Stimulated activated naive CD8-positive, alpha-beta T cell treated with anti-CD3 and anti-CD28 coated beads, Interleukin-15, amount 100 ng/mL, for 72 hours (primary cell): ENCODE data around the gene AMDHD1.

ENCODE experiments used
- ATAC-seq: fragments of 150-1000 bp; cut with Tn5 transposase; 2 replicates; pipeline ENCODE4 v1.10.0; 2021; ENCODE audit warnings: mild to moderate bottlenecking, moderate library complexity
- DNase-seq, 2 donors: peaks; one replicate each; pipeline ENCODE4 v3.0.0; 2021 to 2022
- H3K27ac Mint-ChIP-seq, 2 donors: one replicate each; pipeline ENCODE4 v1.8.0; 2022; ENCODE audit warnings: mild to moderate bottlenecking in 2 of 2, mixed read lengths in 2 of 2, moderate library complexity in 2 of 2
- H3K27me3 Mint-ChIP-seq: one replicate; pipeline ENCODE4 v1.8.0; 2022; ENCODE audit warnings: mixed read lengths
- H3K4me1 Mint-ChIP-seq: one replicate; pipeline ENCODE4 v1.8.0; 2022; ENCODE audit warnings: mild to moderate bottlenecking, mixed read lengths
- H3K4me3 Mint-ChIP-seq, 2 donors: one replicate each; pipeline ENCODE4 v1.8.0; 2022; ENCODE audit warnings: mild to moderate bottlenecking in 2 of 2, mixed read lengths in 2 of 2, moderate library complexity in 1 of 2
- H3K9me3 Mint-ChIP-seq, 2 donors: one replicate each; pipeline ENCODE4 v1.8.0; 2022; ENCODE audit warnings: mixed read lengths in 2 of 2

The AMDHD1 gene

GRCh38 chr12:95943330-95943842, at the start of gene AMDHD1:
Gene AMDHD1, plus strand, starts transcription at chr12:95943331. Its CDS starts 68 bp downstream, at chr12:95943399.
- DNase-seq, result peak; percentile 70 to 71
- H3K27ac Mint-ChIP-seq, result peak within 1 kb of the TSS; percentile 91 to 97
- peak; percentile 80 for ATAC-seq
- peak within 1 kb of the TSS; percentile 89 to 95 for H3K4me3 Mint-ChIP-seq
- peaks cover 10% of the 10 kb centered on the region for H3K4me1 Mint-ChIP-seq
- H3K9me3 Mint-ChIP-seq, result no peaks in the 10 kb centered on the region
- no peaks in the 10 kb centered on the region for H3K27me3 Mint-ChIP-seq

- H3K9me3 Mint-ChIP-seq, result no peaks in the 10 kb centered on the region
- H3K27ac Mint-ChIP-seq, result peak overlapping the region in 1 of 2 donors; percentile 43
- no peak for ATAC-seq
- no peaks in the 10 kb centered on the region for H3K4me1 Mint-ChIP-seq
- H3K27me3 Mint-ChIP-seq, result no peaks in the 10 kb centered on the region
- no peak overlapping the region for H3K4me3 Mint-ChIP-seq
- DNase-seq, result no peak
Observed at GRCh38 chr12:95896846-95897245, 46.3 kb upstream of the AMDHD1 start.

- Mint-ChIP-seq H3K27me3 (no peaks in the 10 kb centered on the region), H3K4me3 (no peak overlapping the region), H3K9me3 (no peaks in the 10 kb centered on the region), H3K27ac (no peak overlapping the region), H3K4me1 (no peaks in the 10 kb centered on the region)
- ATAC-seq, result no peak
- DNase-seq, result no peak
Observed at GRCh38 chr12:95898081-95898480, 45.0 kb upstream of the AMDHD1 start.

GRCh38 chr12:95908573-95908972, 34.6 kb upstream of the AMDHD1 start:
- Mint-ChIP-seq H3K4me1 (no peaks in the 10 kb centered on the region), H3K9me3 (no peaks in the 10 kb centered on the region), H3K27ac (no peak overlapping the region), H3K4me3 (no peak overlapping the region), H3K27me3 (peaks cover 23% of the 10 kb centered on the region)
- DNase-seq, result no peak
- ATAC-seq, result no peak

GRCh38 chr12:95909871-95910270, 33.3 kb upstream of the AMDHD1 start:
- Mint-ChIP-seq H3K4me1 (no peaks in the 10 kb centered on the region), H3K27ac (no peak overlapping the region), H3K27me3 (peaks cover 23% of the 10 kb centered on the region), H3K4me3 (no peak overlapping the region), H3K9me3 (no peaks in the 10 kb centered on the region)
- DNase-seq, result no peak
- ATAC-seq, result no peak

- Mint-ChIP-seq H3K9me3 (peaks cover 0 to 7% of the 10 kb centered on the region in 2 donors), H3K4me3 (no peak overlapping the region), H3K4me1 (no peaks in the 10 kb centered on the region), H3K27me3 (peaks cover 11% of the 10 kb centered on the region), H3K27ac (no peak overlapping the region)
- ATAC-seq (peak; percentile 96), DNase-seq (peak; percentile 35 to 52)
Observed at GRCh38 chr12:95918194-95918993, 24.7 kb upstream of the AMDHD1 start.

GRCh38 chr12:95919110-95919509, 24.0 kb upstream of the AMDHD1 start:
- no peaks in the 10 kb centered on the region for H3K4me1 Mint-ChIP-seq
- H3K4me3 Mint-ChIP-seq, result no peak overlapping the region
- ATAC-seq, result no peak
- no peak for DNase-seq
- H3K27me3 Mint-ChIP-seq, result peaks cover 11% of the 10 kb centered on the region
- H3K27ac Mint-ChIP-seq, result no peak overlapping the region
- peaks cover 0 to 7% of the 10 kb centered on the region in 2 donors for H3K9me3 Mint-ChIP-seq

- DNase-seq (no peak), ATAC-seq (no peak)
- peak overlapping the region in 1 of 2 donors; percentile 13 for H3K27ac Mint-ChIP-seq
- peaks cover 0 to 7% of the 10 kb centered on the region in 2 donors for H3K9me3 Mint-ChIP-seq
- H3K4me1 Mint-ChIP-seq, result no peaks in the 10 kb centered on the region
- H3K27me3 Mint-ChIP-seq, result no peaks in the 10 kb centered on the region
- H3K4me3 Mint-ChIP-seq, result no peak overlapping the region
Observed at GRCh38 chr12:95922231-95922630, 20.9 kb upstream of the AMDHD1 start.

- DNase-seq, result no peak
- peaks cover 10% of the 10 kb centered on the region for H3K4me1 Mint-ChIP-seq
- H3K4me3 Mint-ChIP-seq, result no peak overlapping the region
Observed at GRCh38 chr12:95940514-95940913, 2.6 kb upstream of the AMDHD1 start.

GRCh38 chr12:95942101-95942523, 1.0 kb upstream of the AMDHD1 start:
- no peak for ATAC-seq
- Mint-ChIP-seq H3K4me3 (peak overlapping the region; percentile 89 to 95), H3K9me3 (no peaks in the 10 kb centered on the region), H3K27me3 (no peaks in the 10 kb centered on the region), H3K27ac (peak overlapping the region; percentile 91 to 97), H3K4me1 (peaks cover 10% of the 10 kb centered on the region)
- peak in 1 of 2 donors; percentile 11 for DNase-seq

More at GRCh38 chr12:95940514-95940913, 2.6 kb upstream of the AMDHD1 start:
- no peaks in the 10 kb centered on the region for H3K9me3 Mint-ChIP-seq
- no peaks in the 10 kb centered on the region for H3K27me3 Mint-ChIP-seq
- no peak overlapping the region for H3K27ac Mint-ChIP-seq
- no peak for ATAC-seq

GRCh38 chr12:95942524-95943329, 404 bp upstream of the AMDHD1 start, which contains the start of gene CCDC38:
Gene CCDC38, minus strand, starts transcription at chr12:95942614. Its CDS starts 6,105 bp downstream, at chr12:95936509.
- peak; percentile 98 for ATAC-seq
- no peaks in the 10 kb centered on the region for H3K9me3 Mint-ChIP-seq
- DNase-seq, result peak; percentile 81 to 87
- H3K27ac Mint-ChIP-seq, result peak within 1 kb of the TSS; percentile 91 to 97
- no peaks in the 10 kb centered on the region for H3K27me3 Mint-ChIP-seq
- peaks cover 10% of the 10 kb centered on the region for H3K4me1 Mint-ChIP-seq
- peak within 1 kb of the TSS; percentile 89 to 95 for H3K4me3 Mint-ChIP-seq

GRCh38 chr12:95944108-95944704, 1.1 kb downstream of the AMDHD1 start:
- H3K27me3 Mint-ChIP-seq, result no peaks in the 10 kb centered on the region

GRCh38 chr12:95949477-95950206, 6.5 kb downstream of the AMDHD1 start:
- H3K4me3 Mint-ChIP-seq, result no peak overlapping the region
- ATAC-seq (no peak), DNase-seq (no peak)
- H3K4me1 Mint-ChIP-seq, result no peaks in the 10 kb centered on the region
- no peaks in the 10 kb centered on the region for H3K27me3 Mint-ChIP-seq
- H3K9me3 Mint-ChIP-seq, result no peaks in the 10 kb centered on the region
- H3K27ac Mint-ChIP-seq, result no peak overlapping the region

More at GRCh38 chr12:95944108-95944704, 1.1 kb downstream of the AMDHD1 start:
- H3K9me3 Mint-ChIP-seq, result no peaks in the 10 kb centered on the region
- H3K27ac Mint-ChIP-seq, result no peak overlapping the region
- no peak for DNase-seq
- H3K4me3 Mint-ChIP-seq, result peak overlapping the region; percentile 89 to 95
- peaks cover 10% of the 10 kb centered on the region for H3K4me1 Mint-ChIP-seq
- ATAC-seq, result no peak

GRCh38 chr12:95951515-95951914, 8.4 kb downstream of the AMDHD1 start:
- H3K27ac Mint-ChIP-seq, result no peak overlapping the region
- no peaks in the 10 kb centered on the region for H3K27me3 Mint-ChIP-seq
- no peaks in the 10 kb centered on the region for H3K9me3 Mint-ChIP-seq
- no peak for DNase-seq
- ATAC-seq, result no peak
- H3K4me3 Mint-ChIP-seq, result no peak overlapping the region
- H3K4me1 Mint-ChIP-seq, result no peaks in the 10 kb centered on the region

GRCh38 chr12:95953000-95953399, 9.9 kb downstream of the AMDHD1 start:
- Mint-ChIP-seq H3K9me3 (no peaks in the 10 kb centered on the region), H3K4me1 (no peaks in the 10 kb centered on the region), H3K27ac (no peak overlapping the region), H3K27me3 (no peaks in the 10 kb centered on the region), H3K4me3 (no peak overlapping the region)
- ATAC-seq (no peak), DNase-seq (no peak)
